ENCODE measurements around the gene CAMK1. TPM values are rescaled to one million over a fixed set of nuclear protein-coding genes. Genes with fewer than 3 reads are reported as not detected.

Gene CAMK1
- total RNA-seq, 4 donors from 2014 or later: 2.9 to 19.6 (median 7.6) TPM

DNA sequence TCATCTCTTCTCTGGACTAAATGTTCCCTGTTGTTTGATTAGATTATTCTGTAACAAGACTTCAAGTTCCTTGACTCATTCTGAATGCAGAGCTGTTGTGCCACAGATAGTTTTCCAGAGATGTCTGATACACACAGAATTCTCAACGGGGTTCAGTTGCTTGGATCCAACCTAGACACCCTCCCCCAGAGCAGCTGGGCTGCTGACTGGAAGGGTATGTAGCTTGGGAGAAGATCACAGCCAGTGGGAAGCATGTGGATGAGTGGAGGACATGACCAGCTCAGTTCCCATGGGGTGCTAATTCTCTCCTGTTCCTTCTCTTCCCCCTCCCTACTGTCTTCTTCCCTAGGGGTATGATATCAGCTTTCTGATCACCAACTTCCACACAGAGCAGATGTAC is 33.7 kb upstream of the CAMK1 start:
- Histone ChIP-seq H3K27ac (no peak overlapping the region), H3K4me3 (no peak overlapping the region), H3K36me3 (peaks cover 42 to 94% (median 77%) of the 10 kb centered on the region in 3 donors), H3K9me3 (no peaks in the 10 kb centered on the region), H3K27me3 (no peaks in the 10 kb centered on the region), H3K4me1 (peaks cover 0 to 3% (median 0%) of the 10 kb centered on the region in 3 donors)
- no peak for TF ChIP-seq POLR2A (IDR thresholded peaks at IDR 0.05)
- TF ChIP-seq, protein P1, sequence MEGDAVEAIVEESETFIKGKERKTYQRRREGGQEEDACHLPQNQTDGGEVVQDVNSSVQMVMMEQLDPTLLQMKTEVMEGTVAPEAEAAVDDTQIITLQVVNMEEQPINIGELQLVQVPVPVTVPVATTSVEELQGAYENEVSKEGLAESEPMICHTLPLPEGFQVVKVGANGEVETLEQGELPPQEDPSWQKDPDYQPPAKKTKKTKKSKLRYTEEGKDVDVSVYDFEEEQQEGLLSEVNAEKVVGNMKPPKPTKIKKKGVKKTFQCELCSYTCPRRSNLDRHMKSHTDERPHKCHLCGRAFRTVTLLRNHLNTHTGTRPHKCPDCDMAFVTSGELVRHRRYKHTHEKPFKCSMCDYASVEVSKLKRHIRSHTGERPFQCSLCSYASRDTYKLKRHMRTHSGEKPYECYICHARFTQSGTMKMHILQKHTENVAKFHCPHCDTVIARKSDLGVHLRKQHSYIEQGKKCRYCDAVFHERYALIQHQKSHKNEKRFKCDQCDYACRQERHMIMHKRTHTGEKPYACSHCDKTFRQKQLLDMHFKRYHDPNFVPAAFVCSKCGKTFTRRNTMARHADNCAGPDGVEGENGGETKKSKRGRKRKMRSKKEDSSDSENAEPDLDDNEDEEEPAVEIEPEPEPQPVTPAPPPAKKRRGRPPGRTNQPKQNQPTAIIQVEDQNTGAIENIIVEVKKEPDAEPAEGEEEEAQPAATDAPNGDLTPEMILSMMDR (IDR thresholded peaks at IDR 0.05): no peak
- intact Hi-C loops (cut with DNase I): no loop called here
- DNase-seq: no peak
- 90 to 100% methylated on average over 1 of the region's 1 CpG for WGBS, 2 donors

DNA sequence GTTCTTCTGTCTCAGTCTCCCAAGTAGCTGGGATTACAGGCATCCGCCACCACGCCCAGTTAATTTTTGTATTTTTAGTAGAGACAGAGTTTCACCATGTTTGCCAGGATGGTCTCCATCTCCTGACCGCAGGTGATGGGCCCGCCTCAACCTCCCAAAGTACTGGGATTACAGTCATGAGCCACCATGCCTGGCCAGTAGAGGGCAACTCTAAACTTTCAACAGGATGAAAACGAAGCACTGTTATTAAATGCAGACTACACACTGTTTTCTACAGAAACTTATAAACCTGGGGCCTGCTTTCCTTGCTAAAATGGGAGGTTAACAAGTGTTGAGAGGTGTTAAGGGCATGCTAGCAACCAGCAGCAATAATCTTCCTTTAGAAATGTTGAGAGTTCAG is 30.8 kb upstream of the CAMK1 start:
- Histone ChIP-seq H3K27ac (no peak overlapping the region), H3K36me3 (peaks cover 43 to 98% (median 75%) of the 10 kb centered on the region in 3 donors), H3K27me3 (no peaks in the 10 kb centered on the region), H3K9me3 (no peaks in the 10 kb centered on the region), H3K4me1 (peaks cover 0 to 10% (median 1%) of the 10 kb centered on the region in 3 donors), H3K4me3 (no peak overlapping the region)
- TF ChIP-seq, protein P1 (IDR thresholded peaks at IDR 0.05): peak in 1 of 6 experiments; percentile 34
- no peak for TF ChIP-seq POLR2A (IDR thresholded peaks at IDR 0.05)
- 63 to 90% methylated on average over 1 to 5 of the region's 5 CpGs for WGBS, 2 donors
- DNase-seq: no peak
- intact Hi-C loops (cut with DNase I): no loop called here

DNA sequence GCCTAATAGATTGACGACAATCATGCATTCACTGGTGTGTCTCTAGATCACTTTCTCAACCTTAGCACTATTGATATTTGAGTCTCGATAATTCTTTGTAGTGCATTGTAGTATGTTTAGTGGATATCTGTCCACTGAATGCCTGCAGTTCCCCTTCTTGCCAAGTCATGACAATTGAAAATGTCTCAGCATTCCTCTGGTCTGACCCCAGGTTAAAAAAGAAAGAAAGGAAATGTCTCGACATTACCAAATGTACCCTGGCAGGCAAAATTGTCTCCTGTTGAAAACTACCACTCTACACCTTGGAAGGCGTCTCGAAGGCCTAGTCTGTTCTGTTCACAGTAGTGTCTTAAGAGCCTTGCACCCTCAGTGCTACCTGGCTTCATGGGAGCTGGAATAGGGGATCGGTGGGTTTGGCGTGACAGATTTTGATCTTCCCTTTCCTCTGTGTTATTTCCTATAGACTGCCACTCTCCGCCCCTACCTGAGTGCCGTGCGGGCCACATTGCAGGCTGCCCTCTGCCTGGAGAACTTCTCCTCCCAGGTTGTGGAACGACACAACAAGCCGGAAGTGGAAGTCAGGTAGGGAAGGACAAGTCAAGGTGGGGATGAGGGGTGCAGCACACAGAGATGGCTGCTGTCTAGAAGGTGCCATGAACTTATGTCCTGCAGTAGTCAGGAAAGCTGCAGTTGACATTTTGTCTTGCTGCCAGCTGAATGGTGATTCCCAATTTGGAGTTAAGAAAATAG is 27.6 kb upstream of the CAMK1 start:
- intact Hi-C loops (cut with DNase I): no loop called here
- peaks cover 9 to 32% (median 14%) of the 10 kb centered on the region in 3 donors for H3K4me1 ChIP-seq
- 93 to 94% methylated on average over 10 to 11 of the region's 12 CpGs for WGBS, 2 donors
- DNase-seq: no peak
- H3K4me3 ChIP-seq: no peak overlapping the region
- H3K27me3 ChIP-seq: no peaks in the 10 kb centered on the region
- H3K36me3 ChIP-seq: peaks cover 27 to 80% (median 49%) of the 10 kb centered on the region in 3 donors
- H3K9me3 ChIP-seq: no peaks in the 10 kb centered on the region
- no peak overlapping the region for H3K27ac ChIP-seq
- TF ChIP-seq POLR2A (IDR thresholded peaks at IDR 0.05): no peak
- TF ChIP-seq, protein P1 (IDR thresholded peaks at IDR 0.05): no peak

DNA sequence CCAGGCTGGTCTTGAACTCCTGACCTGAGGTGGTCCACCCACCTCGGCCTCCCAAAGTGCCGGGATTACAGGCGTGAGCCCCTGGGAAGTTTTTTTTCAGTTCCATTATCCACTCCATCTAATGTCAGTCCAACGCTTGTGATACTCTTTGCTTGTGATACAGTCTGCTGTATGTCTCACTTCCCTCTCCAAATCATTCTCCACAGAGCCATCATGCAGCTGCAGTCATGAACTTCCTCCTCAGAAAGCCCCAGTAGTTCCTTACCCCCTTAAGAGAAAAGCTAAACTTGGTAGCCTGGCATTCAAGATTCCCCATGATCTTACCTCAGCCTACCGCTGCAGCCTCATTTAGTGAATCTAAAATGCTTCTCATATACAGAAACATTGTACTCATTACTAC is 25.5 kb upstream of the CAMK1 start:
- no peak overlapping the region for H3K4me3 ChIP-seq
- WGBS, 2 donors: 73 to 87% methylated on average over 4 to 5 of the region's 5 CpGs
- no peaks in the 10 kb centered on the region for H3K27me3 ChIP-seq
- intact Hi-C loops (cut with DNase I): no loop called here
- H3K4me1 ChIP-seq: peaks cover 17 to 52% (median 26%) of the 10 kb centered on the region in 3 donors
- H3K9me3 ChIP-seq: no peaks in the 10 kb centered on the region
- DNase-seq: no peak
- H3K36me3 ChIP-seq: peaks cover 15 to 69% (median 29%) of the 10 kb centered on the region in 3 donors
- TF ChIP-seq, protein P1 (IDR thresholded peaks at IDR 0.05): no peak
- no peak for TF ChIP-seq POLR2A (IDR thresholded peaks at IDR 0.05)
- H3K27ac ChIP-seq: no peak overlapping the region

DNA sequence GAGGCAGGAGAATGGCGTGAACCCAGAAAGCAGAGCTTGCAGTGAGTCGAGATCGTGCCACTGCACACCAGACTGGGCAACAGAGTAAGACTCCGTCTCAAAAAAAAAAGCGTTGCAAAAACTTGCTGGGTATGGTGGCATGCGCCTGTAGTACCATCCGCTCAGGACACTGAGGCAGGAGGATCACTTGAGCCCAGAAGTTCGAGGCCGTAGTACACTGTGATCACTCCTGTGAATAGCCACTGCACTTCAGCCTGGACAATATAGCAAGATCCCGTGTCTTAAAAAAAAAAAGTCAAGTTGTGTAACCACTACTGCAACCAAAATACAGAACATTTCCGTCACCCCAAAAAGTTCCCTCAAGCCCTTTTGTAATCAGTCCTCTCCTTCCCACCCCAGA is 24.7 kb upstream of the CAMK1 start:
- Histone ChIP-seq H3K27ac (no peak overlapping the region), H3K4me1 (peaks cover 17 to 54% (median 26%) of the 10 kb centered on the region in 3 donors), H3K36me3 (peaks cover 9 to 69% (median 24%) of the 10 kb centered on the region in 3 donors), H3K9me3 (no peaks in the 10 kb centered on the region), H3K4me3 (peak overlapping the region in 1 of 4 donors; percentile 93), H3K27me3 (no peaks in the 10 kb centered on the region)
- TF ChIP-seq POLR2A (IDR thresholded peaks at IDR 0.05): no peak
- TF ChIP-seq, protein P1 (IDR thresholded peaks at IDR 0.05): no peak
- intact Hi-C loops (cut with DNase I): no loop called here
- 89 to 92% methylated on average over 11 of the region's 11 CpGs for WGBS, 2 donors
- no peak for DNase-seq

All from esophagus squamous epithelium (tissue), 5 donors.